AG09319 (cell line): ENCODE measurements around the gene TRMT61A.

Experiments
- DNase-seq: peaks from one replicate; pipeline ENCODE4 v3.0.0-alpha.2; 2010; ENCODE audit warnings: low read depth; ENCODE audit errors: extremely low read depth
- TF ChIP-seq, protein P1 (sequence below): IDR thresholded peaks from 2 replicates; pipeline ENCODE4 v1.5.1; 2011; ENCODE audit warnings: low read depth, mild to moderate bottlenecking, inconsistent platforms, low read length, moderate library complexity

TRMT61A gene

DNA sequence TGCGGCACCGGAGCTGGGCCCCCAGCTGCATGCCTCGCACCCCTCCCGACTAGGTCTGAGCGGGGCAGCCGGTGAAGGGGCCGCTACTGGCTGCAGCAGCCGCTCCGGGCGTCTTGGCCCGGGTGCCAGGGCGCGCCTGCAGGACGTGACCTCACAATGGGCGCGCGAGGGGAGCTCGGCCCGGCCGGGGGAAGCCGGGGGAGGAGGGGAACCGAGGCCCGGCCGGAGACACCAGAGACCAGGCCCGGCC lies 33.1 kb downstream of the TRMT61A start:
- DNase-seq: no peak
- TF ChIP-seq, protein P1, sequence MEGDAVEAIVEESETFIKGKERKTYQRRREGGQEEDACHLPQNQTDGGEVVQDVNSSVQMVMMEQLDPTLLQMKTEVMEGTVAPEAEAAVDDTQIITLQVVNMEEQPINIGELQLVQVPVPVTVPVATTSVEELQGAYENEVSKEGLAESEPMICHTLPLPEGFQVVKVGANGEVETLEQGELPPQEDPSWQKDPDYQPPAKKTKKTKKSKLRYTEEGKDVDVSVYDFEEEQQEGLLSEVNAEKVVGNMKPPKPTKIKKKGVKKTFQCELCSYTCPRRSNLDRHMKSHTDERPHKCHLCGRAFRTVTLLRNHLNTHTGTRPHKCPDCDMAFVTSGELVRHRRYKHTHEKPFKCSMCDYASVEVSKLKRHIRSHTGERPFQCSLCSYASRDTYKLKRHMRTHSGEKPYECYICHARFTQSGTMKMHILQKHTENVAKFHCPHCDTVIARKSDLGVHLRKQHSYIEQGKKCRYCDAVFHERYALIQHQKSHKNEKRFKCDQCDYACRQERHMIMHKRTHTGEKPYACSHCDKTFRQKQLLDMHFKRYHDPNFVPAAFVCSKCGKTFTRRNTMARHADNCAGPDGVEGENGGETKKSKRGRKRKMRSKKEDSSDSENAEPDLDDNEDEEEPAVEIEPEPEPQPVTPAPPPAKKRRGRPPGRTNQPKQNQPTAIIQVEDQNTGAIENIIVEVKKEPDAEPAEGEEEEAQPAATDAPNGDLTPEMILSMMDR: no peak

DNA sequence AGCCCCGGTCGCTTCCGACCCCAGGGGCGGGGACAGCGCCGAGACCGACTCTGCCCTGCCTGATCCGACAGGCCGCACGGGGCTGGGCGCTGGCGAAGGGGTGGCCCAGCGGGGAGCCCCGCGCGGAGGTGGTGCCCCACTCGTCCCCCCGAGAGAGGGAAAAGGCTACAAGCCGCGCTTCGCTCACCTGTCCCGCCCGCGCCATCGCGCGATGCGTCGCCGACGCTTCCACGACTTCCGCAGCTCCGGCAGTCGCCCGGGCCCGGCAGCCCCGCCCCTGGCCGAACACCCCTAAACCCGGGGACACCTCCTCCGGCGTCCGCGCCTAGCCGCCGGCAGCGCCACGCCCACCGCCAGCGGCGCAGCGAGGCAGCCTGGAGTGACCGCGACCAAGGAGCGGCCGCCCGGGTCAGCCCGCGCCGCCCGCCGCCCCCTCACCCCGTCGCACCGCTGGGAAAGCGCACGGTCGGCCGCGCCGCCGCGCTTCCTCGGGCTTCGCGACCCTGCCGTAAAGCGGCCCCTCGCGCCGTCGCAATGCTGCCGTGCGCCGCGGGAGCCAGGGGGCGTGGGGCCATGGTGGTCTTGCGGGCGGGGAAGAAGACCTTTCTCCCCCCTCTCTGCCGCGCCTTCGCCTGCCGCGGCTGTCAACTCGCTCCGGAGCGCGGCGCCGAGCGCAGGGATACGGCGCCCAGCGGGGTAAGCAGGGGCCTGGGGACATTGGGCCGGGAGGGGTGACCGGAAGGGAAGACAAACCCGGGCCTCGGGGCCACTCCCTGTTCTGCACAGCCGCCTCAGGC lies 33.6 kb downstream of the TRMT61A start, which contains the start of the genes BAG5 and COA8:
TSS of gene BAG5 (minus strand) at position 229 of the 797 bp plus-strand sequence. CDS start 1,493 bp downstream, outside the sequence.
TSS of gene COA8 (plus strand) at position 532 of the 797 bp plus-strand sequence. CDS start at position 574, 42 bp downstream.
- TF ChIP-seq, protein P1: no peak
- no peak for DNase-seq

DNA sequence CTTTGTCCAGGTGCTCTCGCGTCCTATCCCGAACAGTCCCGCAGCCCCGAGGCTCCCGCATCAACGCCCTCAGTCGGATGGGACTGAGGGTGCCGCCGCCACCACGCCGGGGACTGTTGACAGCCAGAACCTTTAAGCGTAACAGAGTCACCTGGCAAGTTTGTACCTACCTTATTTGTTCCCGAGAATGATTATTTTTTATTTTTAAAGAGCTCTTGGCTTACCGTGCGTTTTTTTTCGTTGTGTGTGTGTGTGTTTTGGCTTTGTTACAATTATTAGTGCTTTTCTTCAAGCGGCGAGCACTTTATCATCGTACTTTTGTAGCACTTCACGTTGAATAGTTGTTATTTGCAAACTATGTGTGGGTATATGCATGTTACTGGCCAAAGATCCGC lies 34.2 kb downstream of the TRMT61A start:
- TF ChIP-seq, protein P1: no peak
- DNase-seq: no peak

DNA sequence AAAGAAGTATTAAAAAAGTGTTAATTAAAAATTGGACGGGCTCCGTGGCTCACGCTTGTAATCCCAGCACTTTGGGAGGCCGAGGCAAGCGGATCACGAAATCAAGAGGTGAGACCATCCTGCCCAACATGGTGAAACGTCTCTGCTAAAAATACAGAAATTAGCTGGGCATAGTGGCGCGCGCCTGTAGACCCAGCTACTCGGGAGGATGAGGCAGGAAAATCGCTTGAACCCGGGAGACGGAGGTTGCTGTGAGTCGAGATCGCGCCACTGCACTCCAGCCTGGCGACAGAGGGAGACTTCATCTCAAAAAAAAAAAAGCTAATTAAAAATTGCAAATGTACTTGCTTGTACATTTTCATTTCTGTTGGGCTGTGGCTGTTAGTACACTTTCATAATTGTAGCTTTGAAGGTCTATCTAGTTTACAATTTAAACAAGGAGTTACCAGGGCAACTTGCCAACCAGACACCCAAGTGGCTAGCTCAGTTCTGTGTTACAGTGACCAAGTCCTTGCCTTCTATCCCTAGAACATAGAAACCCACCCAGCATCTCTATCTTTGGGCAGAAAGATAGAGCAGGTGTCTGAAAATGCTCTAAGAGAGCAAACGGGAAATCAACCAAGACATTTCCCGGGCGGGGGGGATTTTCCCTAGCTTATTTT lies 35.0 kb downstream of the TRMT61A start:
- TF ChIP-seq, protein P1: no peak
- DNase-seq: no peak

DNA sequence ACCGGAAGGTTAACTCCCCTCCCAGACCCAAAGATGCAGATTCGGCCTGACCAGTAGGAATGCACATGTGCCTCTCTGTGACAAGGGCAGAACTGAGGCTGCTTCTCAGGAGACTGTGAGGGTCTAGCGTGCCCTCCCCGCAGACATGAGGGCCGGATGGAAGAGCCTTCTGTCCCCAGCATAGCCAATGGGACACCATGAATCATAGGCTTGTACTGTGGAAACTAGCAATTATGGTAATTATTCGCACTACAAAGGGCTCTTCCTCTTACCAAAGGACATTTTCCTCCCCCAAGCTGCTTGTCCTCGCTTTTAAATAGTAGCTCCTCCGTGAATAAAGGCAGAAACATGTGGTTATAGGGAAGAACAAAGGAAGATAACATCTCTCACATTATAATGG lies 40.0 kb downstream of the TRMT61A start:
- TF ChIP-seq, protein P1: no peak
- no peak for DNase-seq

DNA sequence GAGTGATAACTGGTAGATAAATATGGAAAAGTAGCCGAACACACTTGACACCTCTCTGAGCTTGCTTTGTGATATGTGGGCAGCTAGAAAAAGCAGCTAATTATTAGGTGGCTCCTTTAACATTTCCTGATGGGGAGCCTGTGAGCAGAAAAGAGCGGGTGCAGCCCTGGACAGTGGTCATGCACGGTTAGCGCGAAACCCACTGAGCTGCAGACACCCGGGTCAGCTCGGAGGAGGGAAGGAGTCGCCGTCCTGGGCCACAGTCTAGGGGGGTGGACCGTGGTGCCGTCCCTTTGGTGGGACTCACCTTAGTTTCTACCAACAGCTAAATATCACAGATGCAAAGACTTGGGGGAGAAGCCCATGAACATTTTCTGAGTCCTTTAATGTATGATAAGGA lies 40.4 kb downstream of the TRMT61A start:
- TF ChIP-seq, protein P1: no peak
- no peak for DNase-seq

DNA sequence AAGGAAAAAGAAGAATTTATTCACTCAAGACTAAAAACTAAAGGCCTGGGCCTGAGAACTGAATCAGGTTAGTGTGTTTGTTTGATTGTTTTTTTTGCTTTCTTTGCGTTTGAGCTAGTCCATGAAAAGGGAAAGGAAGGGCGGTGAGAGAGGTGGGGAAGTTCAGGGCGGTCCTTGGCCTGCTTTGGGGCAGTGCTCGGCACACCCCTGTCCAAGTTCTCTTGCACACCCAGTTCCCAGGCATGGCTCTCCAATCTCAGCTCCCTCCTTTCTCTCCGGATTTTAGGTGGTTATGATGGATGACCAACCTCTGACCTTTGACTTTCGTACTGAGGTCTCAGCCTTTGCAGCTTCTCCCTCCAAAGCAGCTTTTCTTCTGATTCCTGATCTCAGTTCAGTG lies 45.1 kb downstream of the TRMT61A start:
- no peak for DNase-seq
- TF ChIP-seq, protein P1: no peak
